DND-41 (cell line): Measurements from ENCODE around the gene OR4Q2.

Source experiments
- ATAC-seq: fragments of 200-7000 bp; cut with Tn5 transposase; 3 replicates; pipeline ENCODE4 v1.9.1; 2021; ENCODE audit warnings: low read depth; ENCODE audit not compliant: insufficient read depth
- DNase-seq: peaks from one replicate; pipeline ENCODE4 v3.0.0-alpha.2; 2020
- H2AFZ ChIP-seq: 2 replicates; pipeline ENCODE4 v1.6.0; 2012; ENCODE audit warnings: low read depth, low read length
- H3K27ac ChIP-seq: 2 replicates; pipeline ENCODE4 v1.5.1; 2012; ENCODE audit warnings: low read length, inconsistent platforms
- H3K27me3 ChIP-seq: fragments of 200-600 bp; sonication (generic); 2 replicates; pipeline ENCODE4 v1.6.0; 2012; ENCODE audit warnings: low read length, mild to moderate bottlenecking, inconsistent platforms; ENCODE audit not compliant: insufficient read depth, poor library complexity
- H3K36me3 ChIP-seq: 2 replicates; pipeline ENCODE4 v1.5.1; 2012; ENCODE audit warnings: low read length, inconsistent platforms; ENCODE audit not compliant: insufficient read depth
- H3K4me1 ChIP-seq: 2 replicates; pipeline ENCODE4 v1.5.1; 2012; ENCODE audit warnings: mild to moderate bottlenecking, low read length; ENCODE audit not compliant: insufficient read depth
- H3K4me2 ChIP-seq: 2 replicates; pipeline ENCODE4 v1.6.0; 2012; ENCODE audit warnings: mild to moderate bottlenecking, moderate library complexity, low read length, inconsistent platforms; ENCODE audit not compliant: insufficient read depth
- H3K4me3 ChIP-seq, 2 experiments: fragments of 200-600 bp in 1 of 2; shearing (Covaris generic) in 1 of 2; 2 replicates each; pipeline ENCODE4 v1.5.1; 2012 to 2016; ENCODE audit warnings: inconsistent platforms in 2 of 2, low read length in 2 of 2, mild to moderate bottlenecking in 2 of 2, low read depth in 1 of 2, moderate library complexity in 1 of 2
- H3K79me2 ChIP-seq: 2 replicates; pipeline ENCODE4 v1.6.0; 2012; ENCODE audit warnings: low read length, inconsistent platforms; ENCODE audit not compliant: insufficient read depth
- H3K9ac ChIP-seq: 2 replicates; pipeline ENCODE4 v1.6.0; 2012; ENCODE audit warnings: low read depth, mild to moderate bottlenecking, inconsistent platforms, low read length, moderate library complexity
- H3K9me3 ChIP-seq: 2 replicates; pipeline ENCODE4 v1.5.1; 2012; ENCODE audit warnings: low read length, moderate library complexity, mild to moderate bottlenecking, inconsistent platforms; ENCODE audit not compliant: insufficient read depth, severe bottlenecking
- H4K20me1 ChIP-seq: 2 replicates; pipeline ENCODE4 v1.6.0; 2012; ENCODE audit warnings: low read length; ENCODE audit not compliant: insufficient read depth
- EZH2 ChIP-seq: IDR thresholded peaks from 3 replicates; pipeline ENCODE4 v1.6.1; 2012; ENCODE audit warnings: borderline replicate concordance, low read depth, mild to moderate bottlenecking, moderate library complexity, low read length, inconsistent platforms; ENCODE audit not compliant: severe bottlenecking
- TF ChIP-seq, protein P1 (sequence below): IDR thresholded peaks from 2 replicates; pipeline ENCODE4 v1.5.1; 2012; ENCODE audit warnings: borderline replicate concordance, low read length, moderate library complexity, mild to moderate bottlenecking; ENCODE audit not compliant: poor library complexity, severe bottlenecking; ENCODE audit errors: extremely low read depth

The OR4Q2 gene

DNA sequence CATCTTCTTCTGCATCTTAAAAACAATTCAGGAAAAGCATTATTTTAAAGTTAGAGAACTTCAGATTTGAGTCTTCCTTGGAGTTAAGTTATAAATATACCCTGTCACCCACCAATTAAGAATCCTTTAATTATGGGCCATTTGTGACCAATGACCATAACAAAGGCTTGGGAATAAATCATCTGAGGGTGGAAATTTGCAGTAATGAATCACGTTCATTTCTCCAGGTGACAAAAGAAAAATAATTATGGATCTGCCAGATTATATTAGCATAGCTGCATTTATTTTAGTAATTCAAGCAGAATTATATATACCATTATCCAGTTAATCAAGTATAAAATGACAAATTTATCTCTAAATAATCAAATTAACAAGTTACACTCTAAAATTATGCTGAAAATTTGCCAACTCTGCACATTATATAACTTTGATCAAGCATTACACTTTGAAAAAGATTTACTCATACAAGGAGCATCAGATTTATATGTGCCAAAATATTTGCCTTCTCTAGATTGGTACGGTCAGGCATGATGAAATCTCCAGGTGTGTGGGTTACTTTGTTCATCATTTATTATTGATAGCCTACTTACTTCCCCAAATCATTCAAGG is 17.4 kb downstream of the OR4Q2 start, which contains the start of gene OR4K14:
Gene OR4K14 (minus strand): TSS at position 51 of the 609 bp plus-strand sequence. CDS start 4,114 bp downstream, outside the sequence.
- Histone ChIP-seq H3K4me3 (no peak within 1 kb of the TSS), H3K9me3 (no peaks in the 10 kb centered on the region), H3K4me1 (no peaks in the 10 kb centered on the region), H4K20me1 (no peaks in the 10 kb centered on the region), H3K4me2 (no peak within 1 kb of the TSS), H3K27me3 (no peaks in the 10 kb centered on the region), H3K9ac (no peak within 1 kb of the TSS), H3K27ac (no peak within 1 kb of the TSS), H3K36me3 (no peaks in the 10 kb centered on the region), H2AFZ (no peak within 1 kb of the TSS), H3K79me2 (no peaks in the 10 kb centered on the region)
- DNase-seq (no peak), ATAC-seq (no peak)
- TF ChIP-seq, protein P1, sequence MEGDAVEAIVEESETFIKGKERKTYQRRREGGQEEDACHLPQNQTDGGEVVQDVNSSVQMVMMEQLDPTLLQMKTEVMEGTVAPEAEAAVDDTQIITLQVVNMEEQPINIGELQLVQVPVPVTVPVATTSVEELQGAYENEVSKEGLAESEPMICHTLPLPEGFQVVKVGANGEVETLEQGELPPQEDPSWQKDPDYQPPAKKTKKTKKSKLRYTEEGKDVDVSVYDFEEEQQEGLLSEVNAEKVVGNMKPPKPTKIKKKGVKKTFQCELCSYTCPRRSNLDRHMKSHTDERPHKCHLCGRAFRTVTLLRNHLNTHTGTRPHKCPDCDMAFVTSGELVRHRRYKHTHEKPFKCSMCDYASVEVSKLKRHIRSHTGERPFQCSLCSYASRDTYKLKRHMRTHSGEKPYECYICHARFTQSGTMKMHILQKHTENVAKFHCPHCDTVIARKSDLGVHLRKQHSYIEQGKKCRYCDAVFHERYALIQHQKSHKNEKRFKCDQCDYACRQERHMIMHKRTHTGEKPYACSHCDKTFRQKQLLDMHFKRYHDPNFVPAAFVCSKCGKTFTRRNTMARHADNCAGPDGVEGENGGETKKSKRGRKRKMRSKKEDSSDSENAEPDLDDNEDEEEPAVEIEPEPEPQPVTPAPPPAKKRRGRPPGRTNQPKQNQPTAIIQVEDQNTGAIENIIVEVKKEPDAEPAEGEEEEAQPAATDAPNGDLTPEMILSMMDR: no peak
- no peak for TF ChIP-seq EZH2

DNA sequence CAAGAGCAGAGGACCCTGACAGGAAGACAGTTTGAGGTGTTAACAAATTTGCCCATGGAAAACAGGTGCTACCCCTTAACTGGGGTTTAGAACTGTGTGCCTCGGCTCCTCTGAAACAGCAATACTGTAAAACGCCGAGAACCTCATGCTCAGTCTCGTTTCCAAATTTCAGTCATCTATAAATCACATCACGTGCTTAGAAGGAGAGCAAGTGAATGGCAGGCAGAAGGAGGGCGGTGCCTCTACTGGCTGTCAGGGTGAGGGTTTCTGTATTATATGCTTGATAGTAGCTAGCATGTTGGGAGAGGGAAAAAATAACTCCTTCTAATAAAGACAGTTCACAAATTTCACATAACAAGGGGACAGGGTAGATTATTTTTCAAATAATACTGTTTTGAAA is 29.1 kb downstream of the OR4Q2 start:
- ATAC-seq (no peak), DNase-seq (no peak)
- H3K4me3 ChIP-seq: no peak overlapping the region
- H3K27me3 ChIP-seq: no peaks in the 10 kb centered on the region
- H3K27ac ChIP-seq: no peak overlapping the region
- H2AFZ ChIP-seq: no peak overlapping the region
- no peak overlapping the region for H3K4me2 ChIP-seq
- TF ChIP-seq, protein P1: no peak
- TF ChIP-seq EZH2: no peak
- no peaks in the 10 kb centered on the region for H3K36me3 ChIP-seq
- no peaks in the 10 kb centered on the region for H4K20me1 ChIP-seq
- H3K4me1 ChIP-seq: no peaks in the 10 kb centered on the region
- no peaks in the 10 kb centered on the region for H3K9me3 ChIP-seq
- no peaks in the 10 kb centered on the region for H3K79me2 ChIP-seq
- no peak overlapping the region for H3K9ac ChIP-seq

DNA sequence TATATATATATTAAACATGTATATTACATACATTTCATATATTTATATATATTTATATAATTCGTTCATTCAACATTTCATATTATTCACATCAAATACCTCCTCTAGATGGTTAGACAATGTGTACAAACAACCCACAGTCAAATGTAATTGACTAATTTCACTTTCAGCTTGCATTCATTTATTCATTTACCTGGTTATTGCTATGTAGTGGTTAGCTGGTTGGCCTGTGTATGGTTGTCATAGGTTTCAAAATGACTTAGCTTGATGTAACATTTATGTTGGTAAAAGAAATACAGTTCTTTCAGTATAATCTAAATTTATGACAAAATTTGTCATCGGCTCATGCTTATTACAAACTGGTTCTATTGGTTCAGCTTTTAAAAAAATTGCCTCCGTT is 33.5 kb downstream of the OR4Q2 start:
- Histone ChIP-seq H3K27ac (no peak overlapping the region), H3K4me3 (no peak overlapping the region), H3K36me3 (no peaks in the 10 kb centered on the region), H3K4me1 (no peaks in the 10 kb centered on the region), H3K4me2 (no peak overlapping the region), H3K27me3 (no peaks in the 10 kb centered on the region), H4K20me1 (no peaks in the 10 kb centered on the region), H3K9ac (no peak overlapping the region), H2AFZ (no peak overlapping the region), H3K9me3 (no peaks in the 10 kb centered on the region), H3K79me2 (no peaks in the 10 kb centered on the region)
- no peak for ATAC-seq
- no peak for DNase-seq
- TF ChIP-seq, protein P1: no peak
- TF ChIP-seq EZH2: no peak
